OCI-LY3 (cell line): ENCODE results near the gene BTG2.
A peak's percentile ranks its signal among the peaks of the same experiment; 100 is the strongest.

Experiments
- H2AFZ ChIP-seq: fragments of 200-600, 300-600 bp; shearing (Covaris generic); 2 replicates; pipeline ENCODE4 v1.6.0; 2014; ENCODE audit warnings: antibody characterized with exemption, low read depth, low read length
- H3K27ac ChIP-seq: fragments of 200-600, 300-600 bp; sonication (generic); 2 replicates; pipeline ENCODE4 v1.5.1; 2014; ENCODE audit warnings: mild to moderate bottlenecking, low read length, moderate library complexity, mixed read lengths
- H3K27me3 ChIP-seq: fragments of 200-600, 300-600 bp; sonication (generic); 2 replicates; pipeline ENCODE4 v1.6.1; 2014; ENCODE audit warnings: low read depth, low read length, mixed read lengths
- H3K36me3 ChIP-seq: fragments of 200-600, 300-600 bp; sonication (generic); replicated peaks from 2 replicates; pipeline ENCODE3; 2014; ENCODE audit warnings: low read depth, low read length, mixed read lengths
- H3K4me1 ChIP-seq: fragments of 300-600, 200-600 bp; sonication (generic); 2 replicates; pipeline ENCODE4 v1.6.1; 2014; ENCODE audit warnings: low read length, mixed read lengths
- H3K4me2 ChIP-seq: fragments of 200-600, 300-600 bp; sonication (generic); 2 replicates; pipeline ENCODE4 v1.6.1; 2014; ENCODE audit warnings: low read length, mixed read lengths
- H3K4me3 ChIP-seq: fragments of 300-600, 200-600 bp; sonication (generic); 2 replicates; pipeline ENCODE4 v1.5.1; 2014; ENCODE audit warnings: antibody characterized with exemption, mild to moderate bottlenecking, low read length, moderate library complexity
- H3K79me2 ChIP-seq: fragments of 300-600, 200-600 bp; shearing (Covaris generic); 2 replicates; pipeline ENCODE4 v1.6.1; 2014; ENCODE audit warnings: mild to moderate bottlenecking, low read length, mixed read lengths
- H3K9ac ChIP-seq: fragments of 300-600, 200-600 bp; shearing (Covaris generic); 2 replicates; pipeline ENCODE4 v1.6.0; 2014; ENCODE audit warnings: mild to moderate bottlenecking, low read length, moderate library complexity
- H3K9me3 ChIP-seq: fragments of 200-600, 300-600 bp; shearing (Covaris generic); 2 replicates; pipeline ENCODE4 v1.6.1; 2014; ENCODE audit warnings: low read length, mixed read lengths; ENCODE audit not compliant: insufficient read depth
- H4K20me1 ChIP-seq: fragments of 200-600, 300-600 bp; sonication (generic); 2 replicates; pipeline ENCODE4 v1.6.1; 2016; ENCODE audit warnings: low read length, mixed read lengths; ENCODE audit not compliant: insufficient read depth
- EZH2phosphoT487 ChIP-seq: fragments of 200-600 bp; shearing (Covaris generic); IDR thresholded peaks from 2 replicates; pipeline ENCODE4 v1.6.1; 2018; ENCODE audit warnings: antibody characterized with exemption, mixed run types, low read depth
- TF ChIP-seq, protein P1 (sequence below): fragments of 200-600, 300-600 bp; sonication (generic); IDR thresholded peaks from 2 replicates; pipeline ENCODE4 v1.5.1; 2014; ENCODE audit warnings: antibody characterized with exemption, low read length, low read depth

The BTG2 gene

DNA sequence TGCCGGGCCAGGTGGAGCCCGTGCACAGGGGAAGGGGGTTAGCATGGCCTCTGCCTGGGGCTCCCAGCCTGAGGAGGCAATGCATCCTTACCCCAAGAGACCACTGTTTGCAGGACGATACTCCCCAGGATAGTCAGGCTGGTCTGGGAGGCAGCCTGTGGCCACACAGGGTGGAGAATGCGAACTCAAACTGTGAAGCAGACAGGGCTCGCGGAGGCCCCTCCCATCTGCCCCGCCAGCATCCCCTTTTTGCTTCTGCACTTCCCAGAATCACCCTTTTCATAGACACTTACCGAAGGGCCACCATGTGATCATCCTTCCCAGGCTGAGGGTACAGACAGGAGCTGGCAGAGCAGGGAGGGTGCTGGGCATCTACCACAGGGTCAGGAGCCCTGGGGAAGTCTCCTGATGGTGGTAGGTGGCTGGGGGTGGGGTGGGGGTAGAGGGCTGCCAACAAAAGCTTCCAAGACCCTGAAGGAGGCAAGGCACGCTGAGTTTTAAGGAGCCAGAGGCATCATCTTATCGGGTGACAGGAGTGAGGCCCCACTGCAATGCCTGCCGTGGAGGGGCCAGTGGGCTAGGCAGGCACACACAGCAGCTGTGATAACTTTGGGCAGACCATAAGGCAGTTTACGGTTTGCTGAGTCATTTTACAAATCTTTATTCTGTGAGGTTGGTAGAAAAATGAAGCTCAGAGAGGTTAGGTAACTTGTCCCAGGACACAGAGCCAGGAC, 31.3 kb upstream of the BTG2 start:
- peaks cover 52% of the 10 kb centered on the region for H3K4me1 ChIP-seq
- peaks cover 4% of the 10 kb centered on the region; the same call in 1 of the 2 replicates for H3K79me2 ChIP-seq
- no peaks in the 10 kb centered on the region for H4K20me1 ChIP-seq
- H3K9ac ChIP-seq: peak overlapping the region; percentile 88
- no peaks in the 10 kb centered on the region for H3K9me3 ChIP-seq
- peak overlapping the region; percentile 100 for H3K4me2 ChIP-seq
- peak overlapping the region; percentile 86 for H3K4me3 ChIP-seq
- H3K27ac ChIP-seq: peak overlapping the region; percentile 75
- no peaks in the 10 kb centered on the region for H3K36me3 ChIP-seq
- TF ChIP-seq, protein P1, sequence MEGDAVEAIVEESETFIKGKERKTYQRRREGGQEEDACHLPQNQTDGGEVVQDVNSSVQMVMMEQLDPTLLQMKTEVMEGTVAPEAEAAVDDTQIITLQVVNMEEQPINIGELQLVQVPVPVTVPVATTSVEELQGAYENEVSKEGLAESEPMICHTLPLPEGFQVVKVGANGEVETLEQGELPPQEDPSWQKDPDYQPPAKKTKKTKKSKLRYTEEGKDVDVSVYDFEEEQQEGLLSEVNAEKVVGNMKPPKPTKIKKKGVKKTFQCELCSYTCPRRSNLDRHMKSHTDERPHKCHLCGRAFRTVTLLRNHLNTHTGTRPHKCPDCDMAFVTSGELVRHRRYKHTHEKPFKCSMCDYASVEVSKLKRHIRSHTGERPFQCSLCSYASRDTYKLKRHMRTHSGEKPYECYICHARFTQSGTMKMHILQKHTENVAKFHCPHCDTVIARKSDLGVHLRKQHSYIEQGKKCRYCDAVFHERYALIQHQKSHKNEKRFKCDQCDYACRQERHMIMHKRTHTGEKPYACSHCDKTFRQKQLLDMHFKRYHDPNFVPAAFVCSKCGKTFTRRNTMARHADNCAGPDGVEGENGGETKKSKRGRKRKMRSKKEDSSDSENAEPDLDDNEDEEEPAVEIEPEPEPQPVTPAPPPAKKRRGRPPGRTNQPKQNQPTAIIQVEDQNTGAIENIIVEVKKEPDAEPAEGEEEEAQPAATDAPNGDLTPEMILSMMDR: no peak
- TF ChIP-seq EZH2phosphoT487: no peak
- H2AFZ ChIP-seq: peak overlapping the region; percentile 24; the same call in 1 of the 2 replicates
- no peaks in the 10 kb centered on the region for H3K27me3 ChIP-seq

DNA sequence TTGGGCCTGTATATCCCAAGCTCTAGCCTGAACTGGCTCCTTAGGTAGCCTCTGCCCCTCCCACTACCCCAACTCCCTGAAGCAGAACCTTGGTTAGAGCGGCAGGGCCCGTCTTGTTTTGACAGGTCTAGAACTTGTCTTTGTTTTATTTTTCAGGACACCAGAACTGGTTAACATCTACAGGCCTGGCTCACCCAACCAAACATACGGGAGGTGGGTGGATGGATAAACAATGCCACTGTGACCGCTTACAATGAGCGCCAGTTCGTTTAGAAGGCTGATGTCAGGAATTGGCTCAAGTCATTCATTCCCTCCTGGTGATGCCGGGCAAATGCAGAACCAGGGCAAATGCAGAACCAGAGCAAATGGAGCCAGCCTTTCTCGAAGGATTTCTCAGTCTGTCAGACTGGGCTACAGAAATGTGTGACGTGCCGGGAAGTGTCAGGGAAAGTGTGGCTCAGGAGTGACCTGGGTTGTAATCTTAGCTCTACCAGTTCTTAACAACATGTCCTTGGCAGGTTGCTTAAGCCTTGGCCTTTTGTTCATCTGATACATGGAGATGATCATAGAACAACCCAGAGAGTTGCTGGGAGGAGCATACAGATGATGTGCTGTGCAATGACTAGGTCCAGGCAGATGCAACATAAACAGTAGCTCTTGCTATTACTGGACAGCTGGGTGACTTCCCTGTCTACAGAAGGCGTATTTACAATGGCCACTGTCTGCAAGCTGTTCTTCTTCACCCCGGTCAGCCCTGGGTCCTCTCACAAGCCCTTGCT, 30.5 kb upstream of the BTG2 start:
- Histone ChIP-seq H3K4me2 (peak overlapping the region; percentile 100), H3K27ac (peak overlapping the region; percentile 75), H3K4me1 (peaks cover 52% of the 10 kb centered on the region)

DNA sequence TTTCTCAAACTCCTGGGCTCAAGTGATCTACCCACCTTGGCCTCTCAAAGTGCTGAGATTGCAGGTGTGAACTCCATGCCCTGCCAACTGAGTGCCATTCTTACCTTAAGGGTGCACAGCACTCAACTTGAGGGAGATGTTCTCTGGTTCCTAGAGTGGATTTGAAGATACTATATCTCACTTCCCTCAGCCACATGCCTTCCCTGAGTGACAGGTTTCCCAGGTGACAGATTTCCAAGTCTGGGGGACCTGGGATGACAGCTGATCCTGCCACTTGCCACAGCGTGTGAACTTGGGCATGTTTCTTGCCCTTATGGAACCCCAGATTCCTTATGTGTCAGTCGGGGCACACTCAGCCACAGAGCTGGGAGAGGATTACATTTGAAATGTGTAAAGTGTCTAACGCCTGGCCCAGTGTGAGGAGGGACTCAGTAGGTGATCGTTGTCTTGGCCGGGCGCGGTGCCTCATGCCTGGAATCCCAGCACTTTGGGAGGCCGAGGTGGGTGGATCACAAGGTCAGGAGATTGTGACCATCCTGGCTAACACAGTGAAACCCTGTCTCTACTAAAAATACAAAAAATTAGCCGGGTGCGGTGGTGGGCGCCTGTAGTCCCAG, 29.6 kb upstream of the BTG2 start:
- Histone ChIP-seq H3K9ac (no peak overlapping the region), H3K4me2 (no peak overlapping the region)
- TF ChIP-seq, protein P1: no peak
- TF ChIP-seq EZH2phosphoT487: no peak

More for the DNA sequence above, 30.5 kb upstream of the BTG2 start:
- TF ChIP-seq, protein P1: no peak
- TF ChIP-seq EZH2phosphoT487: no peak
- Histone ChIP-seq H3K9me3 (no peaks in the 10 kb centered on the region), H3K27me3 (no peaks in the 10 kb centered on the region), H3K79me2 (peaks cover 4% of the 10 kb centered on the region; the same call in 1 of the 2 replicates), H3K9ac (peak overlapping the region; percentile 88), H3K36me3 (no peaks in the 10 kb centered on the region), H3K4me3 (peak overlapping the region; percentile 86), H2AFZ (0 out of 2 replicates have a peak overlapping the region, but pooled peaks have one; percentile 24), H4K20me1 (no peaks in the 10 kb centered on the region)

More for the DNA sequence above, 29.6 kb upstream of the BTG2 start:
- peaks cover 4% of the 10 kb centered on the region; the same call in 1 of the 2 replicates for H3K79me2 ChIP-seq
- no peaks in the 10 kb centered on the region for H3K9me3 ChIP-seq
- no peak overlapping the region for H3K4me3 ChIP-seq
- no peaks in the 10 kb centered on the region for H3K36me3 ChIP-seq
- H3K4me1 ChIP-seq: peaks cover 50% of the 10 kb centered on the region
- no peaks in the 10 kb centered on the region for H3K27me3 ChIP-seq
- no peak overlapping the region for H2AFZ ChIP-seq
- no peaks in the 10 kb centered on the region for H4K20me1 ChIP-seq
- H3K27ac ChIP-seq: no peak overlapping the region
